ENCODE measurements around the gene ITSN1.

ITSN1 gene

GRCh38 chr21:33802481-33802880 lies 160.2 kb downstream of the ITSN1 start:
- POLR2A ChIA-PET (ENCODE audit: low non-redundant PET): no interaction called here
- TF ChIP-seq CTCF (conservative IDR thresholded peaks at IDR 0.05; ENCODE audit: low read depth): no peak
- no peak overlapping the region for H3K27ac ChIP-seq
- CTCF ChIA-PET: no interaction called here
- DNase-seq (ENCODE audit: low spot score): no peak

- DNase-seq (ENCODE audit: low spot score): no peak
- no peak overlapping the region for H3K27ac ChIP-seq
- CTCF ChIA-PET: no interaction called here
- POLR2A ChIA-PET (ENCODE audit: low non-redundant PET): no interaction called here
- no peak for TF ChIP-seq CTCF (conservative IDR thresholded peaks at IDR 0.05; ENCODE audit: low read depth)
Observed at GRCh38 chr21:33808715-33809367, 166.5 kb downstream of the ITSN1 start.

- ChIA-PET CTCF (interaction anchor here (0.6 to 0.7 kb wide), 2 partner anchors 9 to 212 kb away, joined by 3 to 6 read pairs; no protein-coding TSS in a partner anchor), POLR2A (ENCODE audit: low non-redundant PET) (no interaction called here)
- no peak for DNase-seq (ENCODE audit: low spot score)
- no peak for TF ChIP-seq CTCF (conservative IDR thresholded peaks at IDR 0.05; ENCODE audit: low read depth)
- H3K27ac ChIP-seq: no peak overlapping the region
Observed at GRCh38 chr21:33810766-33811165, 168.5 kb downstream of the ITSN1 start.

- ChIA-PET POLR2A (ENCODE audit: low non-redundant PET) (no interaction called here), CTCF (no interaction called here)
- no peak for DNase-seq (ENCODE audit: low spot score)
- H3K27ac ChIP-seq: no peak overlapping the region
- TF ChIP-seq CTCF (conservative IDR thresholded peaks at IDR 0.05; ENCODE audit: low read depth): no peak
Observed at GRCh38 chr21:33811167-33812010, 169.1 kb downstream of the ITSN1 start.

GRCh38 chr21:33813832-33814365 lies 171.6 kb downstream of the ITSN1 start:
- POLR2A ChIA-PET (ENCODE audit: low non-redundant PET): no interaction called here

More at GRCh38 chr21:33813832-33814365, 171.6 kb downstream of the ITSN1 start:
- no peak overlapping the region for H3K27ac ChIP-seq
- DNase-seq (ENCODE audit: low spot score): no peak
- CTCF ChIA-PET: interaction anchor here (0.6 kb wide), 1 partner anchor 24 kb away, joined by 3 read pairs; no protein-coding TSS in a partner anchor
- TF ChIP-seq CTCF (conservative IDR thresholded peaks at IDR 0.05; ENCODE audit: low read depth): no peak

Measured in RWPE1 (cell line).